ENCODE data around the gene DIP2C.

DIP2C gene

DNA sequence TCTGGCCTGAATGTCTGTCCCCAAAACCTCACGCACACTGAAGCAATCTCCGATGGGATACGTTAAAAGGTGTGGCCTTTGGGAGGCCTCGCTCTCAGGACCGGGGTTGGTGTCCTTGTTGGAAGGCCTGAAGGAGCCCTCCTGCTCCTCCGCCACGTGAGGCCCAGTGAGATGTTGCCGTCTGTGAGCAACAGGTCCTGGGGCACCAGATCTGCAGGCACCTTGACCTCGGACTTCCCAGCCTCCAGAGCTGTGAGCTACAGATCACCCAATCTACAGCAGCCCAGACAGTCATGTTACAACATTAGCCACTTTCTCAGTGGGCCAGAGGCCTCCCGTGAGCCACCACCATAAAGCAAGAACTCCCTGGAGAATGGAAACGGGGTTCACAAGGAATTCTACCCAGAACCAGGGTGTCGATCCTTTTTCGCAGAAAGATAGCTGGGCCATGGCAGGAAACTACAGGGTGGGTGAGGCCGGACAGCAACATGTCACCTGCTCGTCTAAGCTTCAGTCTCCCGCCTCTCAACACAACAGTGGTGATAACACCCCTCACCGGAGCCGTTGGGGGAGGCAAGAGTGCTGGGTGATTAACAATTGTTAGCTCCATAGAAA lies 87.0 kb downstream of the DIP2C start:
- in situ Hi-C loops (cut with MboI; ENCODE audit: low sequenced_read_pairs, unreplicated experiment), result no loop called here
- TF ChIP-seq, protein P1, sequence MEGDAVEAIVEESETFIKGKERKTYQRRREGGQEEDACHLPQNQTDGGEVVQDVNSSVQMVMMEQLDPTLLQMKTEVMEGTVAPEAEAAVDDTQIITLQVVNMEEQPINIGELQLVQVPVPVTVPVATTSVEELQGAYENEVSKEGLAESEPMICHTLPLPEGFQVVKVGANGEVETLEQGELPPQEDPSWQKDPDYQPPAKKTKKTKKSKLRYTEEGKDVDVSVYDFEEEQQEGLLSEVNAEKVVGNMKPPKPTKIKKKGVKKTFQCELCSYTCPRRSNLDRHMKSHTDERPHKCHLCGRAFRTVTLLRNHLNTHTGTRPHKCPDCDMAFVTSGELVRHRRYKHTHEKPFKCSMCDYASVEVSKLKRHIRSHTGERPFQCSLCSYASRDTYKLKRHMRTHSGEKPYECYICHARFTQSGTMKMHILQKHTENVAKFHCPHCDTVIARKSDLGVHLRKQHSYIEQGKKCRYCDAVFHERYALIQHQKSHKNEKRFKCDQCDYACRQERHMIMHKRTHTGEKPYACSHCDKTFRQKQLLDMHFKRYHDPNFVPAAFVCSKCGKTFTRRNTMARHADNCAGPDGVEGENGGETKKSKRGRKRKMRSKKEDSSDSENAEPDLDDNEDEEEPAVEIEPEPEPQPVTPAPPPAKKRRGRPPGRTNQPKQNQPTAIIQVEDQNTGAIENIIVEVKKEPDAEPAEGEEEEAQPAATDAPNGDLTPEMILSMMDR (IDR thresholded peaks at IDR 0.05; ENCODE audit: borderline replicate concordance, control extremely low read depth, extremely low read depth, insufficient read depth, missing control alignments), result no peak
- no peak for DNase-seq (ENCODE audit: low spot score)

DNA sequence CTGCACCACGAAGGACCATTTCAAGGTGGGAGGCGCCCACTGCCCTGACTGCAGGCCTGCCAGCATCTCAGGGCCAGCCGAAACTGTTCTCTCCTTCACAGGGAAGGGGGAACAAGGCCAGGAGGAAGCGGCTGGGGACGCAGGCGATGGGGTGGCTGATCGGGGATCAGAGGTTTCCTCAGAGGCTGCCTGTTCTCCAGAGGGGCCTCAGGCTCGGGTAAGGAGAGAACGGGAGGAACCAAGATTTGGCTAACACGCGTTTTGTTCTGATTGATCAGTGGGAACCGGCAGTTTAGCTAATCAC lies 87.9 kb downstream of the DIP2C start:
- TF ChIP-seq, protein P1 (IDR thresholded peaks at IDR 0.05; ENCODE audit: borderline replicate concordance, control extremely low read depth, extremely low read depth, insufficient read depth, missing control alignments), result no peak
- DNase-seq (ENCODE audit: low spot score), result no peak
- in situ Hi-C loops (cut with MboI; ENCODE audit: low sequenced_read_pairs, unreplicated experiment), result no loop called here

DNA sequence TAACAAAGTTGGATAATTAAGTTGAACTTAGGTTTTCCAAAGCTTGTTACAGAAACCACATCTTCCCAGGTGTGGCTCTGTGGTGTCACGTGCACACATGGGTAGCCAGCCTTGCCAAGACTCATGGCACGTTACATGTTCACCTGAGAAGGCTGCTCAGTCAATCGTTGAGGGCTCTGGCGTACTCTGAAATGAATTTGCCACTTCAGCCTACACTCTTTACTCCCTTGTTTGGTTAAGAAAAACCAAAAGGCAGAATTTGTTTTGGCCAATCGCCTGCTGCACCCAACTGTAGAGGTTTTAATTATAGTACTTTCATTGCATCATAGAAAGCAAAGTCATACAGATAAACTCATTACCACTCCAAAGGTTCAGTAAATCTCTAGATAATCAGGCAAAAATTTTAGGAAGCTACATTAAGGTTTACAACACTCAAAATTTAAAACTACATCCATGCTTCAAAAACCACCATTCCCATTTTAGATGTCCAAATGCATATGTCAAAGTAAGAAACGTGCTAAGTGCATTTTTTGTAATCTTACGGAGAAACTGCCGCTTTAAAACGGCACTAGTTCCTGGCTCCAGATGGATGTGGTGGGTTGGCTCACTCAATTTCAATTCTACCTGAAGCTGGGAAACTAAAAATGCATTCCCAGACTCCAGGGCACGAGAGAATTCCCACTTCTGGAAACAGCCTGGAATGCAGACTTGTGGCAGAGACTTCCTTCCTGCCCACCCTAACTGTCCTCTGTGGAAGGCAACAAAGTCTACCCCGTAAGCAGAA lies 88.4 kb downstream of the DIP2C start:
- no peak for DNase-seq (ENCODE audit: low spot score)
- in situ Hi-C loops (cut with MboI; ENCODE audit: low sequenced_read_pairs, unreplicated experiment), result no loop called here
- TF ChIP-seq, protein P1 (IDR thresholded peaks at IDR 0.05; ENCODE audit: borderline replicate concordance, control extremely low read depth, extremely low read depth, insufficient read depth, missing control alignments), result no peak

- no peak for DNase-seq (ENCODE audit: low spot score)
- TF ChIP-seq, protein P1 (IDR thresholded peaks at IDR 0.05; ENCODE audit: borderline replicate concordance, control extremely low read depth, extremely low read depth, insufficient read depth, missing control alignments), result no peak
- in situ Hi-C loops (cut with MboI; ENCODE audit: low sequenced_read_pairs, unreplicated experiment), result no loop called here
Observed at GRCh38 chr10:600234-600633, 89.2 kb downstream of the DIP2C start.

DNA sequence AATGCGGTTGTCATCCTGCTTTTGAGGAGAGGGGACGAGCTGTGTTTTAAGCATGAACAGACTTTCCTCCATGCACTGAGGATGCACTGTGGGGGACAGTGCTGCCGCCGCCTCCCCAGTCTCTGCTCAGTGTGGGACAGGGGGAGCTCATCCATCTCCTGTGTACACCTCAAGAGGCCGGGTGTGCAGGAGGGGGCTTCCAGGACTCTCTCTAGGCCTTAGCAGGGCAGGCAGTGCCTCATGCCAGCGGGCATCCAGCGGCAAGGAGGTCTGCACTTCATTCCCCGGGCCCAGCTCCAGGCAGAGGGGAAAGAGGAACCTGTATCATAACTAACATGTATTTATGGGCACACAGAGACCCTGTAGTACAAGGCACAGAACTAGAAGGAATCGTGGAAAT lies 89.7 kb downstream of the DIP2C start:
- no peak for DNase-seq (ENCODE audit: low spot score)
- TF ChIP-seq, protein P1 (IDR thresholded peaks at IDR 0.05; ENCODE audit: borderline replicate concordance, control extremely low read depth, extremely low read depth, insufficient read depth, missing control alignments), result no peak
- in situ Hi-C loops (cut with MboI; ENCODE audit: low sequenced_read_pairs, unreplicated experiment), result no loop called here

GRCh38 chr10:598415-599170 lies 90.9 kb downstream of the DIP2C start:
- in situ Hi-C loops (cut with MboI; ENCODE audit: low sequenced_read_pairs, unreplicated experiment), result no loop called here

More at GRCh38 chr10:598415-599170, 90.9 kb downstream of the DIP2C start:
- no peak for DNase-seq (ENCODE audit: low spot score)
- TF ChIP-seq, protein P1 (IDR thresholded peaks at IDR 0.05; ENCODE audit: borderline replicate concordance, control extremely low read depth, extremely low read depth, insufficient read depth, missing control alignments), result no peak

Data from GM13976 (cell line).